Stimulated activated effector memory CD8-positive, alpha-beta T cell treated with anti-CD3 and anti-CD28 coated beads, Interleukin-12 subunit alpha, Interleukin-12 subunit beta, amount 100 ng/mL, for 72 hours (primary cell): ENCODE results near the gene POLR3C.
A peak's percentile ranks its signal among the peaks of the same experiment; 100 is the strongest.

Experiments
- ATAC-seq: fragments of 150-1000 bp; cut with Tn5 transposase; 2 replicates; pipeline ENCODE4 v1.10.0; 2021
- DNase-seq, 2 donors: peaks; one replicate each; pipeline ENCODE4 v3.0.0; 2021 to 2022; ENCODE audit warnings: low spot score in 2 of 2
- H3K27ac Mint-ChIP-seq: one replicate; pipeline ENCODE4 v1.8.0; 2022; ENCODE audit warnings: mild to moderate bottlenecking, mixed read lengths
- H3K36me3 Mint-ChIP-seq: one replicate; pipeline ENCODE4 v1.8.0; 2022; ENCODE audit warnings: mild to moderate bottlenecking, mixed read lengths
- H3K4me1 Mint-ChIP-seq: one replicate; pipeline ENCODE4 v1.8.0; 2022; ENCODE audit warnings: mixed read lengths
- H3K4me3 Mint-ChIP-seq: one replicate; pipeline ENCODE4 v1.8.0; 2022; ENCODE audit warnings: mild to moderate bottlenecking, mixed read lengths
- H3K9me3 Mint-ChIP-seq: one replicate; pipeline ENCODE4 v1.8.0; 2022; ENCODE audit warnings: mixed read lengths

The POLR3C gene

GRCh38 chr1:145878724-145879123 is 54.7 kb downstream of the POLR3C start:
- H3K4me3 Mint-ChIP-seq = no peak overlapping the region
- H3K4me1 Mint-ChIP-seq = peaks cover 6% of the 10 kb centered on the region
- H3K9me3 Mint-ChIP-seq = no peaks in the 10 kb centered on the region
- no peak for ATAC-seq
- no peak overlapping the region for H3K27ac Mint-ChIP-seq
- H3K36me3 Mint-ChIP-seq = no peaks in the 10 kb centered on the region
- DNase-seq = no peak

- Mint-ChIP-seq H3K9me3 (no peaks in the 10 kb centered on the region), H3K4me3 (no peak overlapping the region), H3K4me1 (peaks cover 9% of the 10 kb centered on the region), H3K36me3 (no peaks in the 10 kb centered on the region), H3K27ac (no peak overlapping the region)
- no peak for ATAC-seq
- DNase-seq = no peak
Measured at GRCh38 chr1:145879775-145880174, 55.8 kb downstream of the POLR3C start.

GRCh38 chr1:145884675-145885074 is 60.7 kb downstream of the POLR3C start:
- ATAC-seq = no peak
- no peaks in the 10 kb centered on the region for H3K36me3 Mint-ChIP-seq
- peaks cover 12% of the 10 kb centered on the region for H3K4me1 Mint-ChIP-seq
- DNase-seq = no peak
- peak overlapping the region; percentile 72 for H3K4me3 Mint-ChIP-seq
- H3K27ac Mint-ChIP-seq = no peak overlapping the region
- H3K9me3 Mint-ChIP-seq = no peaks in the 10 kb centered on the region

- Mint-ChIP-seq H3K27ac (no peak within 1 kb of the TSS), H3K4me1 (peaks cover 12% of the 10 kb centered on the region), H3K36me3 (no peaks in the 10 kb centered on the region), H3K4me3 (peak within 1 kb of the TSS; percentile 72), H3K9me3 (no peaks in the 10 kb centered on the region)
- peak; percentile 71 to 93 for DNase-seq
- peak; percentile 100 for ATAC-seq
Measured at GRCh38 chr1:145885738-145886287, 61.8 kb downstream of the POLR3C start, which contains the start of gene ANKRD35. Gene ANKRD35 (minus strand): TSS chr1:145885866. CDS start chr1:145885758, 108 bp downstream.

GRCh38 chr1:145886390-145886789 is 62.4 kb downstream of the POLR3C start:
- H3K27ac Mint-ChIP-seq = no peak overlapping the region
- DNase-seq (no peak), ATAC-seq (no peak)

GRCh38 chr1:145886816-145887215 is 62.8 kb downstream of the POLR3C start:
- Mint-ChIP-seq H3K9me3 (no peaks in the 10 kb centered on the region), H3K27ac (no peak overlapping the region), H3K4me3 (peak overlapping the region; percentile 72), H3K4me1 (peaks cover 12% of the 10 kb centered on the region), H3K36me3 (no peaks in the 10 kb centered on the region)
- DNase-seq (no peak), ATAC-seq (no peak)

More at GRCh38 chr1:145886390-145886789, 62.4 kb downstream of the POLR3C start:
- peak overlapping the region; percentile 72 for H3K4me3 Mint-ChIP-seq
- no peaks in the 10 kb centered on the region for H3K9me3 Mint-ChIP-seq
- peaks cover 12% of the 10 kb centered on the region for H3K4me1 Mint-ChIP-seq
- no peaks in the 10 kb centered on the region for H3K36me3 Mint-ChIP-seq

GRCh38 chr1:145887631-145888030 is 63.6 kb downstream of the POLR3C start:
- no peaks in the 10 kb centered on the region for H3K9me3 Mint-ChIP-seq
- no peak overlapping the region for H3K27ac Mint-ChIP-seq
- no peak for DNase-seq
- peaks cover 12% of the 10 kb centered on the region for H3K4me1 Mint-ChIP-seq
- no peaks in the 10 kb centered on the region for H3K36me3 Mint-ChIP-seq
- no peak for ATAC-seq
- H3K4me3 Mint-ChIP-seq = no peak overlapping the region

GRCh38 chr1:145889722-145890121 is 65.7 kb downstream of the POLR3C start:
- ATAC-seq = no peak
- no peak for DNase-seq
- no peaks in the 10 kb centered on the region for H3K36me3 Mint-ChIP-seq
- H3K9me3 Mint-ChIP-seq = no peaks in the 10 kb centered on the region
- peaks cover 10% of the 10 kb centered on the region for H3K4me1 Mint-ChIP-seq
- no peak overlapping the region for H3K4me3 Mint-ChIP-seq
- H3K27ac Mint-ChIP-seq = no peak overlapping the region

GRCh38 chr1:145891143-145891542 is 67.1 kb downstream of the POLR3C start:
- Mint-ChIP-seq H3K4me1 (no peaks in the 10 kb centered on the region), H3K27ac (no peak overlapping the region), H3K4me3 (no peak overlapping the region), H3K36me3 (no peaks in the 10 kb centered on the region), H3K9me3 (no peaks in the 10 kb centered on the region)
- DNase-seq = no peak
- no peak for ATAC-seq

- Mint-ChIP-seq H3K36me3 (no peaks in the 10 kb centered on the region), H3K27ac (no peak overlapping the region), H3K4me1 (no peaks in the 10 kb centered on the region), H3K4me3 (no peak overlapping the region), H3K9me3 (no peaks in the 10 kb centered on the region)
- ATAC-seq (peak; percentile 74), DNase-seq (peak; percentile 36 to 68)
Measured at GRCh38 chr1:145891587-145892485, 67.8 kb downstream of the POLR3C start.

- DNase-seq = no peak
- Mint-ChIP-seq H3K36me3 (no peaks in the 10 kb centered on the region), H3K4me1 (no peaks in the 10 kb centered on the region), H3K4me3 (no peak overlapping the region), H3K27ac (no peak overlapping the region), H3K9me3 (no peaks in the 10 kb centered on the region)
- no peak for ATAC-seq
Measured at GRCh38 chr1:145892486-145893087, 68.6 kb downstream of the POLR3C start.

GRCh38 chr1:145893306-145894055 is 69.5 kb downstream of the POLR3C start:
- Mint-ChIP-seq H3K36me3 (no peaks in the 10 kb centered on the region), H3K4me3 (no peak overlapping the region), H3K27ac (no peak overlapping the region), H3K4me1 (no peaks in the 10 kb centered on the region), H3K9me3 (no peaks in the 10 kb centered on the region)
- no peak for ATAC-seq
- DNase-seq = no peak
